ENCODE data around the gene DLK2.

DNA sequence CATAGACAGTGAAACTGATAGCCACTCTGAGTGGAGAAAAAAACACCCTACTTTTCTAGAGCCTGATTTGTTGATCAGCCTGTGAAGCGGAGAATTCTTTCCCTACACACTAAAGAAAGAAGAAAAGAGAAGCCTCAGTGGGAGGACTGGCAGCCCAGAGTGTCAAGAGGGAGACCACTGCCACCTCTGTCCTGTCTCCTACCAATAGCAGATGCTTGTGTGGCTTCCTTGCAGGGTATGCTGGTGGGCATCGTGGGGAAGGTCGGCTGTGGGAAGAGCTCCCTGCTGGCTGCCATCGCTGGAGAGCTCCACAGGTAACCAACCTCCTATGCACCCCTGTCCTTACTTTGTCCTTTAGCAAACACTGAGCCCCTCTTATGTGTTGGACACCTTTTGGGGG, 17.6 kb downstream of the DLK2 start:
- TF ChIP-seq, protein P1, sequence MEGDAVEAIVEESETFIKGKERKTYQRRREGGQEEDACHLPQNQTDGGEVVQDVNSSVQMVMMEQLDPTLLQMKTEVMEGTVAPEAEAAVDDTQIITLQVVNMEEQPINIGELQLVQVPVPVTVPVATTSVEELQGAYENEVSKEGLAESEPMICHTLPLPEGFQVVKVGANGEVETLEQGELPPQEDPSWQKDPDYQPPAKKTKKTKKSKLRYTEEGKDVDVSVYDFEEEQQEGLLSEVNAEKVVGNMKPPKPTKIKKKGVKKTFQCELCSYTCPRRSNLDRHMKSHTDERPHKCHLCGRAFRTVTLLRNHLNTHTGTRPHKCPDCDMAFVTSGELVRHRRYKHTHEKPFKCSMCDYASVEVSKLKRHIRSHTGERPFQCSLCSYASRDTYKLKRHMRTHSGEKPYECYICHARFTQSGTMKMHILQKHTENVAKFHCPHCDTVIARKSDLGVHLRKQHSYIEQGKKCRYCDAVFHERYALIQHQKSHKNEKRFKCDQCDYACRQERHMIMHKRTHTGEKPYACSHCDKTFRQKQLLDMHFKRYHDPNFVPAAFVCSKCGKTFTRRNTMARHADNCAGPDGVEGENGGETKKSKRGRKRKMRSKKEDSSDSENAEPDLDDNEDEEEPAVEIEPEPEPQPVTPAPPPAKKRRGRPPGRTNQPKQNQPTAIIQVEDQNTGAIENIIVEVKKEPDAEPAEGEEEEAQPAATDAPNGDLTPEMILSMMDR (conservative IDR thresholded peaks at IDR 0.05), result no peak
- TF ChIP-seq EZH2 (IDR thresholded peaks at IDR 0.05; ENCODE audit: low read depth), result no peak

Data from PC-9 (cell line).